GM10266 (cell line): ENCODE data around the gene SAP30L.

Experiments used
- DNase-seq: peaks from one replicate; pipeline ENCODE4 v3.0.0; 2012; ENCODE audit errors: extremely low spot score
- CTCF ChIP-seq: IDR thresholded peaks from 2 replicates; pipeline ENCODE4 v1.5.1; 2012; ENCODE audit warnings: mild to moderate bottlenecking, low read depth; ENCODE audit not compliant: control insufficient read depth, insufficient read depth; ENCODE audit errors: missing control alignments

The SAP30L gene

GRCh38 chr5:154419236-154419635 lies 26.6 kb upstream of the SAP30L start:
- DNase-seq: no peak
- TF ChIP-seq CTCF: no peak

GRCh38 chr5:154421868-154422267 lies 23.9 kb upstream of the SAP30L start:
- no peak for DNase-seq
- peak; percentile 39 for TF ChIP-seq CTCF

- no peak for TF ChIP-seq CTCF
- DNase-seq: no peak
Observed at GRCh38 chr5:154422298-154422697, 23.5 kb upstream of the SAP30L start.

- no peak for TF ChIP-seq CTCF
- DNase-seq: no peak
Observed at GRCh38 chr5:154428208-154428607, 17.6 kb upstream of the SAP30L start.

- DNase-seq: no peak
- TF ChIP-seq CTCF: no peak
Observed at GRCh38 chr5:154429341-154429740, 16.5 kb upstream of the SAP30L start.

- DNase-seq: no peak
- TF ChIP-seq CTCF: no peak
Observed at GRCh38 chr5:154430466-154430865, 15.3 kb upstream of the SAP30L start.

- no peak for TF ChIP-seq CTCF
- DNase-seq: no peak
Observed at GRCh38 chr5:154430961-154431630, 14.7 kb upstream of the SAP30L start.
